Measurements from ENCODE around the gene IGFLR1. TPM values are rescaled to one million over a fixed set of nuclear protein-coding genes. Genes with fewer than 3 reads are reported as not detected.
"Not testable (repeated sequence)": the region's sequence is repeated elsewhere in the genome, so short reads cannot be mapped to it uniquely, and the experiment has no call there.

Gene IGFLR1
- total and polyA plus RNA-seq, 11 donors, result 0.74 to 25.2 (median 3.6) TPM

DNA sequence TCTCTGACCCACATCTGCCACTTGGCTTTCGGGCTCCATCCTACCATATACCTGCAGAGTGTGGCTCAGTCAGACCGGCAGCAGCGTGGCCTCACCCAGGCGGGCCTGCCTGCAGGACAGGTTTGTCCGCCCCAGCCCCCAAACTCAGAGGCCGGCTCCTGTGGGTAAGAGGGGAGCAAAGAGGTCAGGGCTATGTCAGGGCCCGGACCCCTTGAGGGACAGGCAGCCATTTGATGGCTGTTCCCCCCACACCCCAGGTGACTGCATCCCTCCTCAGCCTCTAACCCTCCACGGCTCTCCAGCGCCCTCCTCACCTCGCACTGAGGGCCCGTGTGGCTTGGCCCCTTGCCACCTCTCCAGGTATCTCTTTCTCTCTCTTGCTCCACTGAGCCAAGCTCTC lies 50.2 kb downstream of the IGFLR1 start:
- Histone ChIP-seq H3K9me3 (no peaks in the 10 kb centered on the region), H3K27me3 (no peaks in the 10 kb centered on the region), H3K36me3 (no peaks in the 10 kb centered on the region), H3K27ac (no peak overlapping the region), H3K4me1 (peaks cover 0 to 4% (median 0%) of the 10 kb centered on the region in 12 donors), H3K4me3 (no peak overlapping the region)
- TF ChIP-seq, protein P1, sequence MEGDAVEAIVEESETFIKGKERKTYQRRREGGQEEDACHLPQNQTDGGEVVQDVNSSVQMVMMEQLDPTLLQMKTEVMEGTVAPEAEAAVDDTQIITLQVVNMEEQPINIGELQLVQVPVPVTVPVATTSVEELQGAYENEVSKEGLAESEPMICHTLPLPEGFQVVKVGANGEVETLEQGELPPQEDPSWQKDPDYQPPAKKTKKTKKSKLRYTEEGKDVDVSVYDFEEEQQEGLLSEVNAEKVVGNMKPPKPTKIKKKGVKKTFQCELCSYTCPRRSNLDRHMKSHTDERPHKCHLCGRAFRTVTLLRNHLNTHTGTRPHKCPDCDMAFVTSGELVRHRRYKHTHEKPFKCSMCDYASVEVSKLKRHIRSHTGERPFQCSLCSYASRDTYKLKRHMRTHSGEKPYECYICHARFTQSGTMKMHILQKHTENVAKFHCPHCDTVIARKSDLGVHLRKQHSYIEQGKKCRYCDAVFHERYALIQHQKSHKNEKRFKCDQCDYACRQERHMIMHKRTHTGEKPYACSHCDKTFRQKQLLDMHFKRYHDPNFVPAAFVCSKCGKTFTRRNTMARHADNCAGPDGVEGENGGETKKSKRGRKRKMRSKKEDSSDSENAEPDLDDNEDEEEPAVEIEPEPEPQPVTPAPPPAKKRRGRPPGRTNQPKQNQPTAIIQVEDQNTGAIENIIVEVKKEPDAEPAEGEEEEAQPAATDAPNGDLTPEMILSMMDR (IDR thresholded peaks at IDR 0.05), result no peak
- no peak for TF ChIP-seq POLR2A (IDR thresholded peaks at IDR 0.05)
- no peak for ATAC-seq
- DNase-seq, result peak in 1 of 5 donors; percentile 65
- intact Hi-C loops (cut with DNase I), result loop anchor here in 7 of 10 donors (2.0 to 10.0 kb wide), 8 partner anchors 25 to 245 kb away; partner anchors contain the start of gene LRFN3 (in 2 of the 7)
- 70 to 84% (median 82%) methylated on average over 6 to 11 of the region's 11 CpGs for WGBS, 4 donors

DNA sequence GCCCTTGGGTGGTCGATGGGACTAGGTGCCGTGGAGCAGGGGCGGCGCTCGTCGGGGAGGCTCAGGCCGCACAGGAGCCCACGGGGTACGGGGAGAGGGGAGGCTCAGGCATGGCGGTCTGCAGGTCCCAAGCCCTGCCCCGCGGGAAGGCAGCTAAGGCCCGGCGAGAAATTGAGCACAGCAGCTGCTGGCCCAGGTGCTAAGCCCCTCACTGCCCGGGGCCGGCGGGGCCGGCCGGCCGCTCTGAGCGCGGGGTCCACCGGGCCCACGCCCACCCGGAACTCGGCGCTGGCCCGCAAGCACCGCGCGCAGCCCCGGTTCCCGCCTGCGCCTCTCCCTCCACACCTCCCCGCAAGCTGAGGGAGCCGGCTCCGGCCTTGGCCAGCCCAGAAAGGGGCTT lies 51.1 kb downstream of the IGFLR1 start:
- intact Hi-C loops (cut with DNase I), result loop anchor here in 5 of 10 donors (5.0 to 10.0 kb wide), 5 partner anchors 131 to 246 kb away; partner anchors contain the start of gene LRFN3 (in 2 of the 5)

DNA sequence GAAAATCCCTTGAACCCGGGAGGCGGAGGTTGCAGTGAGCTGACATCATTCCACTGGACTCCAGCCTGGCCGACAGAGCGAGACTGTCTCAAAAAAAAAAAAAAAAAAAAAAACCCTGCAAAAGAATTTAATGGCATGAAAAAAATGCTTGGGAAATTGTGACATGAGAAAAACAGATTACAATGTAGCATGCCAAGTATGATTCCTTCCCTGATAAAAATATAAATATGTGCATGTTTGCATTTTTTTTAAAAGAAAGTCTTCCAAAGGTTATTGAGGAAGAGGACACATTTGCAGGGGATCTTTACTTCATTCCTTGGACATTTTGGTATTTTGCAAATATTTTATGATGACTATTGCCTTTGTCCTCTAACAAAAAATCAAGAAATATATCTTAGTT lies 52.4 kb downstream of the IGFLR1 start:
- Histone ChIP-seq H3K4me3 (no peak overlapping the region), H3K27ac (no peak overlapping the region), H3K27me3 (no peaks in the 10 kb centered on the region), H3K4me1 (peaks cover 0 to 4% (median 0%) of the 10 kb centered on the region in 12 donors), H3K36me3 (no peaks in the 10 kb centered on the region), H3K9me3 (no peaks in the 10 kb centered on the region)
- WGBS, 4 donors, result 47 to 61% (median 59%) methylated on average over 4 of the region's 4 CpGs
- ATAC-seq (no peak), DNase-seq (no peak)
- intact Hi-C loops (cut with DNase I), result loop anchor here in 5 of 10 donors (5.0 to 10.0 kb wide), 5 partner anchors 132 to 247 kb away; partner anchors contain the start of gene LRFN3 (in 2 of the 5)
- TF ChIP-seq, protein P1 (IDR thresholded peaks at IDR 0.05), result no peak
- no peak for TF ChIP-seq POLR2A (IDR thresholded peaks at IDR 0.05)

More for the DNA sequence above, 51.1 kb downstream of the IGFLR1 start:
- 93 to 95% (median 94%) methylated on average over 22 to 37 of the region's 37 CpGs for WGBS, 4 donors
- ATAC-seq, H3K27ac ChIP-seq, H3K4me3 ChIP-seq, H3K4me1 ChIP-seq, H3K9me3 ChIP-seq, H3K36me3 ChIP-seq, DNase-seq, H3K27me3 ChIP-seq: not testable (repeated sequence)

Other genes with a start within 250 kb of the IGFLR1 start
- gene DMKN, start 228.8 kb downstream of the IGFLR1 start, total RNA-seq, result 10 to 100 TPM in 7 of 9 donors, 1 to 10 TPM in 2; 7.8 to 26.9 (median 12.1) TPM
- gene DMKN, start 228.8 kb downstream of the IGFLR1 start, polyA plus RNA-seq, result 10 to 100 TPM; 18.2 to 38.8 TPM
- gene SBSN, start 214.1 kb downstream of the IGFLR1 start, total RNA-seq, result not detected
- gene SBSN, start 214.1 kb downstream of the IGFLR1 start, polyA plus RNA-seq, result not detected
- gene GAPDHS, start 209.0 kb downstream of the IGFLR1 start, total RNA-seq, result not detected
- not detected for gene GAPDHS, start 209.0 kb downstream of the IGFLR1 start, polyA plus RNA-seq
- 100 to 1,000 TPM in 3 of 9 donors, 10 to 100 TPM in 6; 68.9 to 121 (median 81.6) TPM for gene TMEM147, start 196.8 kb downstream of the IGFLR1 start, total RNA-seq
- 100 to 1,000 TPM; 103 to 191 TPM for gene TMEM147, start 196.8 kb downstream of the IGFLR1 start, polyA plus RNA-seq
- gene ATP4A, start 178.8 kb downstream of the IGFLR1 start, total RNA-seq, result not detected
- not detected for gene ATP4A, start 178.8 kb downstream of the IGFLR1 start, polyA plus RNA-seq
- not detected for gene PMIS2, start 156.3 kb downstream of the IGFLR1 start, total RNA-seq
- not detected for gene PMIS2, start 156.3 kb downstream of the IGFLR1 start, polyA plus RNA-seq
- 1 to 10 TPM; 1.9 to 9.0 (median 3.9) TPM for gene HAUS5, start 129.7 kb downstream of the IGFLR1 start, total RNA-seq
- 1 to 10 TPM; 3.8 to 4.9 TPM for gene HAUS5, start 129.7 kb downstream of the IGFLR1 start, polyA plus RNA-seq
- 10 to 100 TPM; 47.4 to 70.0 (median 57.5) TPM for gene RBM42, start 113.4 kb downstream of the IGFLR1 start, total RNA-seq
- 10 to 100 TPM; 63.1 to 89.2 TPM for gene RBM42, start 113.4 kb downstream of the IGFLR1 start, polyA plus RNA-seq
- 1 to 10 TPM in 1 of 9 donors, under 1 TPM in 6, not detected in 2; 0.23 to 1.6 (median 0.62) TPM for gene ETV2, start 100.7 kb downstream of the IGFLR1 start, total RNA-seq
- gene ETV2, start 100.7 kb downstream of the IGFLR1 start, polyA plus RNA-seq, result 1 to 10 TPM in 1 of 2 donors, under 1 TPM in 1; 0.46 to 1.3 TPM
- gene COX6B1, start 94.1 kb downstream of the IGFLR1 start, total RNA-seq, result 1,000 to 10,000 TPM in 8 of 9 donors, 100 to 1,000 TPM in 1; 944 to 3,219 (median 1,334) TPM
- gene COX6B1, start 94.1 kb downstream of the IGFLR1 start, polyA plus RNA-seq, result 1,000 to 10,000 TPM; 1,378 to 4,659 TPM
- gene UPK1A, start 75.9 kb downstream of the IGFLR1 start, total RNA-seq, result not detected
- not detected for gene UPK1A, start 75.9 kb downstream of the IGFLR1 start, polyA plus RNA-seq
- under 1 TPM in 1 of 9 donors, not detected in 8; 0.24 TPM for gene ZBTB32, start 37.9 kb downstream of the IGFLR1 start, total RNA-seq
- not detected for gene ZBTB32, start 37.9 kb downstream of the IGFLR1 start, polyA plus RNA-seq
- 10 to 100 TPM; 11.3 to 24.5 (median 15.7) TPM for gene KMT2B, start 24.4 kb downstream of the IGFLR1 start, total RNA-seq
- 10 to 100 TPM; 13.9 to 15.8 TPM for gene KMT2B, start 24.4 kb downstream of the IGFLR1 start, polyA plus RNA-seq
- gene U2AF1L4, start 3.0 kb upstream of the IGFLR1 start, total RNA-seq, result 10 to 100 TPM; 14.3 to 32.8 (median 20.9) TPM
- 10 to 100 TPM in 1 of 2 donors, 1 to 10 TPM in 1; 7.2 to 27.1 TPM for gene U2AF1L4, start 3.0 kb upstream of the IGFLR1 start, polyA plus RNA-seq
- 10 to 100 TPM; 25.2 to 69.0 (median 40.9) TPM for gene PSENEN, start 3.2 kb upstream of the IGFLR1 start, total RNA-seq
- 10 to 100 TPM; 52.6 to 95.1 TPM for gene PSENEN, start 3.2 kb upstream of the IGFLR1 start, polyA plus RNA-seq
- gene LIN37, start 6.1 kb upstream of the IGFLR1 start, total RNA-seq, result 10 to 100 TPM in 3 of 9 donors, 1 to 10 TPM in 6; 3.7 to 12.2 (median 7.6) TPM
- 10 to 100 TPM; 20.1 to 23.0 TPM for gene LIN37, start 6.1 kb upstream of the IGFLR1 start, polyA plus RNA-seq
- 1,000 to 10,000 TPM in 1 of 9 donors, 100 to 1,000 TPM in 8; 226 to 1,012 (median 652) TPM for gene HSPB6, start 14.6 kb upstream of the IGFLR1 start, total RNA-seq
- 100 to 1,000 TPM; 156 to 457 TPM for gene HSPB6, start 14.6 kb upstream of the IGFLR1 start, polyA plus RNA-seq
- gene PROSER3, start 15.7 kb upstream of the IGFLR1 start, total RNA-seq, result 10 to 100 TPM in 4 of 9 donors, 1 to 10 TPM in 5; 1.9 to 19.7 (median 9.7) TPM
- 10 to 100 TPM in 1 of 2 donors, 1 to 10 TPM in 1; 6.0 to 12.8 TPM for gene PROSER3, start 15.7 kb upstream of the IGFLR1 start, polyA plus RNA-seq
- 1 to 10 TPM in 8 of 9 donors, under 1 TPM in 1; 0.50 to 7.8 (median 5.7) TPM for gene ARHGAP33, start 33.1 kb upstream of the IGFLR1 start, total RNA-seq
- 1 to 10 TPM; 3.2 to 3.4 TPM for gene ARHGAP33, start 33.1 kb upstream of the IGFLR1 start, polyA plus RNA-seq
- not detected for gene PRODH2, start 70.4 kb upstream of the IGFLR1 start, total RNA-seq
- gene PRODH2, start 70.4 kb upstream of the IGFLR1 start, polyA plus RNA-seq, result not detected
- 1 to 10 TPM in 1 of 9 donors, not detected in 8; 1.0 TPM for gene NPHS1, start 110.1 kb upstream of the IGFLR1 start, total RNA-seq
- gene NPHS1, start 110.1 kb upstream of the IGFLR1 start, polyA plus RNA-seq, result not detected
- gene KIRREL2, start 114.5 kb upstream of the IGFLR1 start, total RNA-seq, result under 1 TPM in 1 of 9 donors, not detected in 8; 0.77 TPM
- not detected for gene KIRREL2, start 114.5 kb upstream of the IGFLR1 start, polyA plus RNA-seq
- gene APLP1, start 126.1 kb upstream of the IGFLR1 start, total RNA-seq, result 10 to 100 TPM in 8 of 9 donors, 1 to 10 TPM in 1; 8.9 to 44.3 (median 25.3) TPM
- 10 to 100 TPM in 1 of 2 donors, 1 to 10 TPM in 1; 2.1 to 19.0 TPM for gene APLP1, start 126.1 kb upstream of the IGFLR1 start, polyA plus RNA-seq
- gene NFKBID, start 158.1 kb upstream of the IGFLR1 start, total RNA-seq, result 10 to 100 TPM in 1 of 9 donors, 1 to 10 TPM in 7, under 1 TPM in 1; 0.79 to 12.3 (median 3.0) TPM
- 1 to 10 TPM; 2.8 to 3.1 TPM for gene NFKBID, start 158.1 kb upstream of the IGFLR1 start, polyA plus RNA-seq
- gene HCST, start 160.1 kb upstream of the IGFLR1 start, total RNA-seq, result 10 to 100 TPM in 2 of 9 donors, 1 to 10 TPM in 6, not detected in 1; 2.3 to 31.7 (median 4.7) TPM
- 10 to 100 TPM in 1 of 2 donors, 1 to 10 TPM in 1; 3.2 to 10.1 TPM for gene HCST, start 160.1 kb upstream of the IGFLR1 start, polyA plus RNA-seq
- gene TYROBP, start 165.8 kb upstream of the IGFLR1 start, total RNA-seq, result 100 to 1,000 TPM in 2 of 9 donors, 10 to 100 TPM in 7; 12.6 to 237 (median 19.4) TPM
- 10 to 100 TPM; 17.1 to 42.7 TPM for gene TYROBP, start 165.8 kb upstream of the IGFLR1 start, polyA plus RNA-seq
- 10 to 100 TPM in 3 of 9 donors, 1 to 10 TPM in 6; 4.5 to 18.6 (median 8.5) TPM for gene LRFN3, start 193.9 kb upstream of the IGFLR1 start, total RNA-seq
- 10 to 100 TPM in 1 of 2 donors, 1 to 10 TPM in 1; 6.3 to 14.7 TPM for gene LRFN3, start 193.9 kb upstream of the IGFLR1 start, polyA plus RNA-seq